ENCODE data around the gene VN1R4.
"Not testable (repeated sequence)": the region's sequence is repeated elsewhere in the genome, so short reads cannot be mapped to it uniquely, and the experiment has no call there.

The VN1R4 gene, protein sequence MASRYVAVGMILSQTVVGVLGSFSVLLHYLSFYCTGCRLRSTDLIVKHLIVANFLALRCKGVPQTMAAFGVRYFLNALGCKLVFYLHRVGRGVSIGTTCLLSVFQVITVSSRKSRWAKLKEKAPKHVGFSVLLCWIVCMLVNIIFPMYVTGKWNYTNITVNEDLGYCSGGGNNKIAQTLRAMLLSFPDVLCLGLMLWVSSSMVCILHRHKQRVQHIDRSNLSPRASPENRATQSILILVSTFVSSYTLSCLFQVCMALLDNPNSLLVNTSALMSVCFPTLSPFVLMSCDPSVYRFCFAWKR

DNA sequence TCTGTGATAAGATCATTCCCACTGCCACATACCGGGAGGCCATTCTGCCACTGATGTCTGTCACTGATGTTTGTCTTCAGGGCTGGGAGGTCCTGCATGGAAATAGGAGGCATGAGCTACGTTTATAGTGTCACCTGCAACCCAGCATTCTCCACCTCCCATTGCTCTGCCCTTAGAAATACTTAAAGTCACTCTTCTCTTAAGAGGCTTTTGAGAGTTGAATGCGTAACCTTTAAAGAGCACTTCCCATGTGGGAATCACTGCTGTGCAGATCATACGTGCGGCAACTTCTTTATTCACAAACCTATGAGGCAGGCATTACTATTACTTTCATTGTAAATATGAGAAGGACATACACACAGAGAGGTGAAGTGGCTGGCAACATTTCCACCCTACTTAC, at the start of gene VN1R4:
Gene VN1R4 (minus strand): TSS at position 101 of the 400 bp plus-strand sequence. CDS start 58 bp downstream, at position 43.
- DNase-seq, H3K36me3 Mint-ChIP-seq, H3K4me1 Mint-ChIP-seq, H3K27ac Mint-ChIP-seq, CTCF ChIA-PET, H3K27me3 Mint-ChIP-seq, H3K4me3 Mint-ChIP-seq: not testable (repeated sequence)
- H3K9me3 Mint-ChIP-seq = peaks cover 45% of the 10 kb centered on the region

DNA sequence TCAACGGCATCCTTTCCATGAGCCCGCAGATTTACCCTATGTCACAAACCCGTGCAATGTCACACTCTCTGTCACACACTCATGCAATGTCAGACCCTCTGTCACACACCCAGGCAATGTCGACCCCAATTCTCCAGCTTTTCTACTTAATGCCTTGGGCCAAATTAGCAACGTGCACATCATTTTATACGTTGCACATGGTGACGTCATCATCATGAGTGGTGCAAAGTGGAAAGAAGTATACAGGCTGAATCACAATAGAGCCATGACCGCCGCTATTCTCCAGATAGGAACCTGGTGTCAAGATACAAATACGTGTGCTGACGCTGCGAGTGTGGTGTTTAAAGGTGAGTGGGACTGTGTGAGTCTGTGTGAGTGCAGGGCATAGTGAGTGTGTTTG, 44.4 kb upstream of the VN1R4 start:
- Mint-ChIP-seq H3K9me3 (peaks cover 51% of the 10 kb centered on the region), H3K27ac (no peak overlapping the region), H3K27me3 (no peaks in the 10 kb centered on the region), H3K4me1 (no peaks in the 10 kb centered on the region), H3K4me3 (no peak overlapping the region), H3K36me3 (peaks cover 2% of the 10 kb centered on the region)
- CTCF ChIA-PET = no interaction called here
- DNase-seq = no peak

DNA sequence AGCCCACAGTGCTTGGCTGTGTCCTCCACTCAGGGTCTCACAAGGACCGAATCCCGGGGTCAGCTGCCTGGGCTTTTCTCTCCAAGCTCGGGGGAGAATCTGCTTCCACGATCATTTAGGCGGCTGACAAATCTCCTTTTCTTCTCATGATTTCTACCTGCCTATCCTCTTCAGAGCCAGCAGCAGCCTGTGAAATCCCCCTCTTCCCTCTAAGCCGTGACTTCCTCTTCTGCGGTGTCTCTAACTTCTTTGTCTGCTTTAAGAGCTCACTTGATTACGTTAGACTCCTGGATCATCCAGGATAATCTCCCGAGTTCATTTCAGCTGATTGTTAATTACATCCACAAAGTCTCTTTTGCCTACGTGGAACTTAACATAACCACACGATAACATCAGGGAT, 43.5 kb upstream of the VN1R4 start:
- CTCF ChIA-PET = no interaction called here
- Mint-ChIP-seq H3K4me1 (no peaks in the 10 kb centered on the region), H3K36me3 (peaks cover 2% of the 10 kb centered on the region), H3K9me3 (peaks cover 55% of the 10 kb centered on the region), H3K27me3 (no peaks in the 10 kb centered on the region), H3K4me3 (no peak overlapping the region), H3K27ac (no peak overlapping the region)
- DNase-seq = no peak

DNA sequence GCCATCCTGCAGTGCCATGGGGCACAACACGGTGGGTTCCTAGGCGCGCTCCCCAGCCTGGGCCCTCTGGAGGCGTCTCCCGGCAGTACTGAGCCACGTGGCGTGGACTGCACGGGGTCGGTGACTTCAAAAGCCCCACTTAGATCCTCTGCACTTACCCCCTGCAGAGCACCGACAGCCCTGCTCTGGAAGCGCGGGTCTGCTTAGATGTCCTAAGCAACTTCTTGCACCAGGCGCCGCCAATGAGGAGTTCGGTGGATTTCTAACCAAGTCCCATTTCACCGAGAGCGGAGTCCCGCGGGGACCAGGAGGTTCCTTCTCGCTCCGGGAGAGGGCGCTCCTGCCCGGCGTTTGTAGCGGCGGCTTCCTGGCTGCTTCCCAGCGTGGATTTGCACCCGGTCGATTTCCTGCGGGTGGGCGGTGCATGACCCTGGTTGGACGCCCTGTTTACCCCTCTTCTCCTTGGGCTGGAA, 40.9 kb upstream of the VN1R4 start:
- Mint-ChIP-seq H3K4me3 (no peak overlapping the region), H3K9me3 (peaks cover 57% of the 10 kb centered on the region), H3K27me3 (no peaks in the 10 kb centered on the region), H3K27ac (no peak overlapping the region), H3K36me3 (peaks cover 2% of the 10 kb centered on the region), H3K4me1 (no peaks in the 10 kb centered on the region)
- peak; percentile 26 for DNase-seq
- CTCF ChIA-PET = no interaction called here

GRCh38 chr19:53301341-53301740, 33.8 kb upstream of the VN1R4 start:
- H3K9me3 Mint-ChIP-seq = peaks cover 39% of the 10 kb centered on the region
- H3K36me3 Mint-ChIP-seq, H3K27me3 Mint-ChIP-seq, DNase-seq, H3K4me3 Mint-ChIP-seq, H3K27ac Mint-ChIP-seq, CTCF ChIA-PET, H3K4me1 Mint-ChIP-seq: not testable (repeated sequence)

DNA sequence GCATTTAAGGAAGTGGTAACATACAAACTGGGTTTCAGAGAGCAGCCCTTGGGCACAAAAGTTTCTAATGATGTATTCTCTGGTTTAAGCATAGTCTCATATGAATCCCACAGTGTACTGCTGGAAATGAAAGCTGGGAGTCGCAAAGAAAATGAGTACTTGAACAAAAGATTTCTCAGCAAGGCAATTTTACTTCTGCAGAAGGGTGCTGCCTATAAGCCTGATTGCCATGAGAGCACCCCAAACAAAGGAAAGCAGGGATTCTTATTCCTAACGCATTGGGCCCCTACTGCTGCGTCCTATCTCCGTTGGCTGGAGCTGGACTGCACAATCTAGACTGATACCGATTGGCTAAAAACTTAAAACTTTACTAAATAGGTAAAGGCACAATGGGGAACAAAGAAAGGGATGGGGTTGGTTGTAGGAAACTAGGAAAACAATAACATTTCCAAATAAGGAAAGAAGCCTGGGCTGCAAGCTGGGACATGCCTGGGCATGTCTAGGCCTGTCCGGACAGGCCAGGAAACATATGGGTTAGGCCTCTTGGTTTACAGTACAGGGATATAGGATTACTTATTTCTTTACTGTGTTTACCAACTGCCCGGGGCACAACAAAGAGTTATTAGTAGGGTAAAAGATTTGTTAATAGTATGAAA, 27.4 kb upstream of the VN1R4 start:
- Mint-ChIP-seq H3K27me3 (no peaks in the 10 kb centered on the region), H3K4me1 (no peaks in the 10 kb centered on the region), H3K27ac (no peak overlapping the region), H3K9me3 (peaks cover 56% of the 10 kb centered on the region), H3K36me3 (peaks cover 1% of the 10 kb centered on the region), H3K4me3 (no peak overlapping the region)
- CTCF ChIA-PET = no interaction called here
- DNase-seq = no peak

DNA sequence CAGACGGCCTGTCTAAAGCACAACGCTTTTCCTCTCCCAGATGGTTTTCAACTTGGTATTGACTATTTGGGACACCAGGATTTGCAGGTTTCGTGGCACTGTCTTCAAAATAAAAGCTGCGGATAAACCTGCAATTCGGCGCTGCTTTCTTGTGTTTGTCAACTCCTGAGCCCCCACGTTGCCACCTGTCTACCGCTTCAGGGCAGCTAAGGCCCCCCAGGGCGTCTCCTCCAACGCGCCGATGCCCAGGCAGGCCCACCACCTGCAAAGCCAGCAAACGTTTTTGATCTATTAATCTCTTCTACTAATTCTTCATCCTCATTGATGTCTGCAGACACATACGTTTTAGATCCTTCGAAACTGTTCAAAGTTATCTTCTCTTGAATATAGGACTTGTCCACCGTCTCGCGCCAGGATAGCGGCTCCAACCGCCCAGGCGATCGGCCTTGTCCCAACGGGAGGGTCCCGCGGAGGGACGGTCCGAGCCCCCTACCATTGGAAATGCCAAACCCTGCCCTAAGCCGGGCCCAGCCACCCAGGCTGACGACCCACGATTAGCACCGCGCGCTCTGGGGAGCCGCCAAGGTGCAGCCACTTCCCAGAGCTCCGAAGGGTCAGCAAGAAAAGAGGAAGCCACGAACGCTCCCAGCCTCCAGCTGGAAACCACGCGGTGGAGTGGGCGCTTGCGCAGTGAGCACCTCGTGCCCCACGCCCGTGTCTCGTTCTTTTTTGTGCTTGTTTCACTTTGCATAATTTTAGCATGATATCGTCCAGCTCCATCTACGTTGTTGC, 23.4 kb upstream of the VN1R4 start:
- no peaks in the 10 kb centered on the region for H3K4me1 Mint-ChIP-seq
- peaks cover 1% of the 10 kb centered on the region for H3K36me3 Mint-ChIP-seq

DNA sequence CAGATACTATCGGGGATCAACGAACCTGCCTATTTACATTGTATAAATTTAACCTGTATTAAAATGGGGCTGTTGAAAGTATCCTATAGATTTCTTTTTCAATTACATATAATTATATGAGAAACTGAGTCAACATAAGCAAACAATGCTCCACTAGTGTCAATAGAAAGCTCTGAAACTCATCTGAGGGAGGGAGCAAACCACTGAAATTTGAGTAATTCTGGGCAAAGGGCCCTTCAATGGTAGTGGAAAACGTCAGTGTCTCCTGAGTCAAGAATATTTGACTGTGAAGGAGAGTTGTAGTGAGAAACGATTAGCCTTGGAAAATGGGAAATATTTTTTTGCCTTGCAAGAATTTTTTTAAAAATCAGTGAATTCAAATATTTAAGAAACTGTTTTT, 17.6 kb upstream of the VN1R4 start:
- no peak overlapping the region for H3K4me3 Mint-ChIP-seq
- no peaks in the 10 kb centered on the region for H3K27me3 Mint-ChIP-seq
- peaks cover 38% of the 10 kb centered on the region for H3K9me3 Mint-ChIP-seq
- no peaks in the 10 kb centered on the region for H3K4me1 Mint-ChIP-seq
- DNase-seq = no peak
- no peak overlapping the region for H3K27ac Mint-ChIP-seq
- CTCF ChIA-PET = no interaction called here
- H3K36me3 Mint-ChIP-seq = no peaks in the 10 kb centered on the region

More for the DNA sequence above, 23.4 kb upstream of the VN1R4 start:
- Mint-ChIP-seq H3K27me3 (no peaks in the 10 kb centered on the region), H3K27ac (no peak overlapping the region), H3K9me3 (peaks cover 56% of the 10 kb centered on the region), H3K4me3 (no peak overlapping the region)
- CTCF ChIA-PET = no interaction called here
- DNase-seq = no peak

DNA sequence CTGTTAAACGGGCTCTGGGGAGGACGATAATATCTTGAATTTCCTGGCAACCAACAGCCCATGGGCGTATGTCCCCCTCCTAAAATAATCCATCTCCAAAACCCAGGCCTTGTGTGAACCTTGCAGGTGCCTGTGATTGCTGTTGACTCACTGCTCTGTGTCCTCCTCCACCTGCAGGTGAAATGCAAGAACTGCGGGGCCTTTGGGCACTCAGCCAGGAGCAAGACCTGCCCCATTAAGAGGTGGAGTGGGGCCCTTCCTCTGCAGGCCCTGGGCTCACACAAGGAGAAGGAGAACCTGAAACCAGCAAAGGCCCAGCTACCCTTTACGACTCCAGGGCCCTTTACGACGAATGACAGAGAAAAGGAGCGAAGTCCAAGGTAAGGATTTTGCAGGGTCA, 14.4 kb upstream of the VN1R4 start:
- peaks cover 39% of the 10 kb centered on the region for H3K9me3 Mint-ChIP-seq
- H3K27ac Mint-ChIP-seq = not testable (repeated sequence)

GRCh38 chr19:53275480-53275879, 8.0 kb upstream of the VN1R4 start:
- Mint-ChIP-seq H3K36me3 (peaks cover 2% of the 10 kb centered on the region), H3K27ac (no peak overlapping the region), H3K4me1 (no peaks in the 10 kb centered on the region), H3K4me3 (no peak overlapping the region), H3K27me3 (no peaks in the 10 kb centered on the region), H3K9me3 (peaks cover 51% of the 10 kb centered on the region)
- no peak for DNase-seq
- CTCF ChIA-PET = no interaction called here

More for the DNA sequence above, 14.4 kb upstream of the VN1R4 start:
- DNase-seq, H3K27me3 Mint-ChIP-seq, H3K4me1 Mint-ChIP-seq, CTCF ChIA-PET, H3K36me3 Mint-ChIP-seq, H3K4me3 Mint-ChIP-seq: not testable (repeated sequence)

DNA sequence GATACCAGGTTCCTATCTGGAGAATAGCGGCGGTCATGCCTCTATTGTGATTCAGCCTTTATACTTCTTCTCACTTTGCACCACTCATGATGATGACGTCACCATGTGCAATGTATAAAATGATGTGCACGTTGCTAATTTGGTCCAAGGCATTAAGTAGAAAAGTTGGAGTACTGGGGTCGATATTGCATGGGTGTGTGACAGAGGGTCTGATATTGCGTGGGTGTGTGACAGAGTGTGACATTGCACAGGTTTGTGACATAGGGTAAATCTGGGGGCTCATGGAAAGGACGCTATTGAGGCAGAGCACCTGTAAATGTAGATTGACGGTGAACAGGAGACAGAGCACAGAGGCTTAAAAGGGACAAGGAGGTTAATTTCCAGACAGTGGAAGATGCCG, 4.5 kb upstream of the VN1R4 start:
- no peak for DNase-seq
- Mint-ChIP-seq H3K36me3 (no peaks in the 10 kb centered on the region), H3K9me3 (peaks cover 47% of the 10 kb centered on the region), H3K4me1 (no peaks in the 10 kb centered on the region), H3K27ac (no peak overlapping the region), H3K27me3 (no peaks in the 10 kb centered on the region), H3K4me3 (no peak overlapping the region)
- CTCF ChIA-PET = no interaction called here

DNA sequence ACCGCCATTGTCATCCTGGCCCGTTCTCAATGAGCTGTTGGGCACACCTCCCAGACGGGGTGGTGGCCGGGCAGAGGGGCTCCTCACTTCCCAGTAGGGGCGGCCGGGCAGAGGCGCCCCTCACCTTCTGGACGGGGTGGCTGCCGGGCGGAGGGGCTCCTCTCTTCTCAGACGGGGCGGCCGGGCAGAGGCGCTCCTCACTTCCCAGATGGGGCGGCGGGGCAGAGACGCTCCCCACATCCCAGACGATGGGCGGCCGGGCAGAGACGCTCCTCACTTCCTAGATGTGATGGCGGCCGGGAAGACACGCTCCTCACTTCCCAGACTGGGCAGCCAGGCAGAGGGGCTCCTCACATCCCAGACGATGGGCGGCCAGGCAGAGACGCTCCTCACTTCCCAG, 2.3 kb upstream of the VN1R4 start:
- CTCF ChIA-PET, H3K36me3 Mint-ChIP-seq, H3K27me3 Mint-ChIP-seq, H3K4me1 Mint-ChIP-seq, DNase-seq, H3K4me3 Mint-ChIP-seq, H3K27ac Mint-ChIP-seq: not testable (repeated sequence)
- peaks cover 47% of the 10 kb centered on the region for H3K9me3 Mint-ChIP-seq

DNA sequence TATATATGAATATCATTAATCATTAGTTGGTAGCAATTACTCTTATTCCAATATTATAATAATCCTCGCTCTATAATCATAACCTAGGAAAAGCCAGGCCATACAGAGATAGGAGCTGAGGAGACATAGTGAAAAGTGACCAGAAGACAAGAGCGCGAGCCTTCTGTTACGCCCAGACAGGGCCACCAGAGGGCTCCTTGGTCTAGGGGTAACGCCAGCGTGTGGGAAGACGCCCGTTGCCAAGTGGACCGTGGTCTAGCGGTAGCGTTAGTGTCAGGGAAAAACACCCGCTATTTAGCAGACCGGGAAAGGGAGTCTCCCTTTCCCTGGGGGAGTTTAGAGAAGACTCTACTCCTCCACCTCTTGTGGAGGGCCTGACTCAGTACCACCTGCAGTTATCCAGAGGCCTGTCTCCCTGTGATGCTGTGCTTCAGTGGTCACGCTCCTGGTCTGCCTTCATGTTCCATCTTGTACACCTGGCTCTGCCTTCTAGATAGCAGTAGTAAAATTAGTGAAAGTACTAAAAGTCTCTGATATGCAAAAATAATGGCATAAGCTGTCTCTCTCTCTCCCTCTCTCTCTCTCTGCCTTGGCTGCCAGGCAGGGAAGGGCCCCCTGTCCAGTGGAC, 9.7 kb downstream of the VN1R4 start, which contains the start of gene VN1R2:
Gene VN1R2 (plus strand): TSS at position 578 of the 628 bp plus-strand sequence. CDS start 84 bp downstream, outside the sequence.
- H3K27ac Mint-ChIP-seq, H3K4me3 Mint-ChIP-seq, H3K36me3 Mint-ChIP-seq, DNase-seq, CTCF ChIA-PET, H3K27me3 Mint-ChIP-seq: not testable (repeated sequence)
- Mint-ChIP-seq H3K9me3 (peaks cover 41% of the 10 kb centered on the region), H3K4me1 (peaks cover 13% of the 10 kb centered on the region)

Data from activated naive CD4-positive, alpha-beta T cell treated with anti-CD3 and anti-CD28 coated beads, Interleukin-2, amount 10 ng/mL, durations not matched to agents 7 days and 5 days (primary cell).